Hindlimb muscle (tissue), 1 donor: ENCODE results near the gene MRPL23. TPM values are rescaled to one million over a fixed set of nuclear protein-coding genes. Genes with fewer than 3 reads are reported as not detected.

Source experiments
- DNase-seq: peaks from one replicate; pipeline ENCODE4 v3.0.0-alpha.2; 2013
- polyA plus RNA-seq: library from polyadenylated mRNA; unstranded; fragments of 120-200 nt; gene quantifications from one replicate; pipeline ENCODE4 v1.2.1, GENCODE V29; 2013; ENCODE audit not compliant: insufficient read length

The MRPL23 gene
- 86.9 TPM for polyA plus RNA-seq

DNA sequence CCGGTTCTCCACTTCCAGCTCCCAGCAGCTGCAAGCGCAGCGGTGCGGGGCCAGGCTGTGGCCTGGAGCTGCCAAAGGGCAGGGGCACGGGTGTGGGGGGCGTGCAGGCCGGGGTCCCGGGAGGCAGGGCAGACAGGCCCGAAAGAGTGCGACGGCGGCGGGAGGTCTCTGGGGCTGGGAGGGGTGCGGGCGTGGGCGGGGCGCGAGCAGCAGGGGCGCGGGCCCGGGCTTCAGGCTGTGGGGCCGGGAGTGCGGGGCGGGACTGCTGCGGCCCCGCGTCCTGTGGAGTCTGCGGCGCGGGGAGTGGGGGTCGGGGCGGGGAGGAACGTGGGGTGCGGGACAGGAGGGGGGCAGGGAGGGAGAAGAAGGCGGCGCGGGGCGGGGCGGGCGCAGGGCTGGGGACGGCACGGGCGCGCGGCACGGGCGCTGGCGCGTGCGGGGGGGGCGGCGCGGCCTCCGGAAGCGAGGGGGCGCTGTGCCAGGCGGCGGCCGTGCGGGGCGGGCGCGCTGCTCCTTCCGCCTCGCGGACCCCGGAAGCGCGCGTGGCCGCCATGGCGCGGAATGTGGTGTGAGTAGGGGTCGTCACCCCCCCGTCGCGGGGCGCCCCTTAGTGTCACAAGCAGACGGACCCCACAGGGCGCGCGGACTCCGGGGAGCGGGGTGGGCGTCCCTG, at the start of gene MRPL23:
MRPL23 (plus strand) TSS at position 521 of the 673 bp plus-strand sequence; CDS start at position 552, 31 bp downstream.
- no peak for DNase-seq

DNA sequence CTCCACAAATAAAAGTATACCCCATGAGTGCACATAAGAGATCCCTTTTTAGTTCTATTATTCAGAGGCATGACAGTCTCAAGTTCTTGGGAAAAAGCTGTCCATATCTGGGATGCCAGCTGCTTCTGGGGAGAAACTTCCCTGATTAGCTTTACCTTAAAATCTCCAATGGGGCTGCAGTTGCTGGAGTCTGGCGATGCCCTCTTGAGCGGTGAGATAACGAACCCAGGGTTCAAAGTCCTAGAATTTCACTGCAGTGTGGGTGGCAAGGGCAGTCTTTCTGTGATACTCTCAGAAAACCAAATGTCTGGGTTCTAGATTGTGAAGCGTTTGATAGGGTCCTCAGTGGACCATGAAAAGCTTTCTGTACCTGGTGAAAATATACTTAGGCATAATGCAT, 48.0 kb upstream of the MRPL23 start:
- DNase-seq, result no peak

GRCh38 chr11:1899686-1900085, 47.4 kb upstream of the MRPL23 start:
- no peak for DNase-seq

DNA sequence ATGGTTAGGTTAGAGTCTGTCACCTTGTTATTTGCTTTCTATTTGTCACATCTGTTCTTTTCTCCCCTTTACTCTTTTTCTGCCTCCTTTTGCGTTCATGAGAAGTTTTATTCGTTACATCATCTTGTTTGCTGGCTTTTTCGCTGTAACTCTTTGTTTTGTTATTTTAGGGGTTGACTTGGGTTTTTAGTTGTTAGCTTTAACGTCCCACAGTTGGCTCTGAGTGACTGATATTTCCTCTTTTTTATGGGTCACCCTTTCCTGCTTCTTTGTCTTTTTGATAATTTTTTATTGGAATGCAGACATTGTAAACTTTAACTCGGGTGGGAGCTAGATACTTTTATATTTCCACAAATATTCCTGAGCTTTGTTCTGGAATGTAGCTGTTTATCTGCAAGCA, 41.0 kb upstream of the MRPL23 start:
- no peak for DNase-seq

DNA sequence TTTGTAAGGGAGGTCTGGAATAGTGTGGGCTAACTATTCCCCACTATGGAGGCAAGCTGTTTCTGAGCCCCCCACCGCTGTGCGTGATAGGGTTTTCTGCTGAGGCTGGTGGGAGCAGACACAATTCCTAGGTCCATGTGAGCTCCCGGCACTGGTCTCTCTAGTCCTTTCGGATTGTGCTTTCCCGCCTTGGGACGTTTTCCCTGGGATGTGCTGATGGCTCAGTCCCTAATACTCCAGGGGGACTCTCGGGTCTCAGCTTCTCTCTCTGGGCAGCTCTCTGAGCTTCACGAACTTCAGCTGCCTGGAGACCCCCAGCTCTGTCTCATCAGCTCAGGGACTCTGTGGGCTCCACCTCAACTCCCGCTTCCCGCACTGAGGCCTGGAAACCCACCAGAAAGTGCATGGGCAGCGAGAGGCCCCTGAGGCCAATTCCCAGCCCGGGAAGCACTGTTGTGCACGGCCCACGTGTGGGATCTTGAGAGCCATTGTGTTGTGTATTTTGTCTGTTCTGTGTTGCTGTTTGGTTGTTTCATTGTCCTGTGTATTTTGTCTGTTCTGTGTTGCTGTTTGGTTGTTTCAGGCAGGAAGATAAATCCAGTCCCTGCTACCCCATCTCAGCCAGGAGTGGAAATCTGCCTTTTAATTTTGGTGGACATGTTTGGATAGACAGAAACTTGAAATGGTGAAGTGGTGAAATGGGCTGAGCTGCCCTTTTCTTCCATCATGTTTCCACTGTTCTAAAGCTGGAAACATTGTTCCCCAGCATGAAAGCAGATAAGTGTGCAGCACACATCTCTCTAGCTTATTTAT, 40.3 kb upstream of the MRPL23 start:
- no peak for DNase-seq

DNA sequence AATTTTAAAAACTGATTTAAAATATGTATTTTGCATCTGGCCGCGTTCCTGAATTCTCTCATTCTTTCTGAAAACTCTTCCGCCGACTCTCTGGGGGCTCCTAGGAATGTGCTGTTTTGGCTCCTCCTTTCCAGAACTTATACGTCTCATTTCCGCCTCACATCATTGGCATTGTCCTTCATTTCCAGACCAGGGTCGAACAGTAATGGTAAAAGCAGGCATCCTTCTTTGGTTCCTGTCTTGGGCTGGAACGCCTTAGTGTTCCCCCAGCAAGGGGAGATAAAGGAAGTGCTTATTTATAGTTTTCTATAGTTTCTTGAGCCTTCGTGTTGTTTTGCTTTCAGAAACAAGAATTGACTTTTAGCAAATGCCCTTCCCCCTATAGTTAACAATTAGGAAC, 38.5 kb upstream of the MRPL23 start:
- DNase-seq, result peak; percentile 88

- no peak for DNase-seq
Observed at GRCh38 chr11:1909524-1909923, 37.6 kb upstream of the MRPL23 start.

DNA sequence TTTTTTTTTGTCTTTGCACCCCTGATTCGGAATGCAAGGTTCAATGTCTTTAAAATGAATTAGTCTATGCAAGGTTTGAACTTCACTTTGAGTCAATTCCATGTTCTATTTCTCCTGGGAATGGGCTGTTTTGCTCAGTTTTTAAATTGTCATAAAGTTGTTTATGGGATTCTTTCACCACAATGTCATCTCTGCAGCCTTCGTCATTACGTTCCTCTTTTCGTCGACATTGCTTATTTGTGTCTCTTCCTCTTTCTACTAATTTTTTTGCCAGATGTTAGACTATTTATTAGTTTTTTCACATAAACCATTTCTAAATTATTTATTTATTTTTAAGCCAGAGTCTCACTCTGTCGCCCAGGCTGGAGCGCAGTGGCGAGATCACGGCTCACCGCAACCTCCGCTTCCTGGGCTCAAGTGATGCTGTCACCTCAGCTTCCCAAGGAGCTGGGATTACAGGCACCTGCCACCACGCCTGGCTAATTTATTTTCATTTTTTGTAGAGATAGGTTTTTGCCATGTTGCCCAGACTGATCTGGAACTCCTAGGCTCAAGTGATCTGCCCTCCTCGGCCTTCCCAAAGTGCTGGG, 34.7 kb upstream of the MRPL23 start:
- no peak for DNase-seq

DNA sequence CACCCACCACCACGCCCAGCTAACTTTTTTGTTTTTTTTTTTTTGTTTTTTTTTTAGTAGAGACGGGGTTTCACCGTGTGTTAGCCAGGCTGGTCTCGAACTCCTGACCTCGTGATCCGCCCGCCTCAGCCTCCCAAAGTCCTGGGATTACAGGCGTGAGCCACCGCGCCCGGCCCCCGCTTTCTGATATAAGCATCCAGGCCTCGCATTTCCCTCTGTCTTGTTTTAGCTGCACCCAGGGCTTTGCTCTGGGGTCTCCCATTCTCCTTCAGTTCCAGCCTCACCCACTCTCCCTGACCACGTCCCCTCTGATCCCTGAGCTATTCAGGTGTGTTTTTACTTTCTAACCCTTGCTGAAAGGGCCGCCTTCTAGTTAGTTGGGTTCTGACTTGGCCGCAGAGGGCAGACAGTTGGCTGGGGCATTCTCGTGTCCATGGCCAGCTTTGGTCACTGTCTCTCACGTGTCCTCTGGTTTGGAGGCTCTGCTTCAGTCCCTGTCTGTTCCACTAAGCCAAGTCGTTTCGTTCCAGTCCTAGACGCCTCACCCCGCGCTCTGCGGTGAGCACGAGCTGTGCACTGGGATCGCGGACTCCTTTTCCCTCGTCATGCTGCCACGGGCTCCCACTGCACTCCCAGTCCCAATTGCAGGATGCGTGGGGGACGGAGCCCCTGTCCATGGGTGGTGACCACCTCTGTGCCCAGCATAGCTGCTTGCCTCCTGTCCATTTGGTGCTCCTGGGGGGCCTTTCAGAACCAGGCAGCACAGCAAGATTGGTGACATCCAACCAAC, 33.7 kb upstream of the MRPL23 start:
- DNase-seq, result no peak

DNA sequence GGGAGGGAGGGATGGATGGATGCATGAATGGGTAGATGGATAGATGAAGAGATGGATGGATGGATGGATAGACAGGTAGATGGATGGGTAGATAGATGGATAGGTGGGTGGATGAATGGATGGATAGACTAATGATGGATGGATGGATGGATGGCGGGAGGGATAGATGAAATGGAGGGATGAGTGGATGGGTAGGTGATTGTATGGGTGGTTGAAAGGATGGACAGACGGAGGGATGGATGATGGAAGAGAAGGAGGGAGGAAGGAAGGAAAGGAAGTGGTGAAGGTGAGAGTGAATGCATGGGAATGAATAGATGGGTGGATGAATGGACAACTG, 31.4 kb upstream of the MRPL23 start:
- DNase-seq, result no peak

DNA sequence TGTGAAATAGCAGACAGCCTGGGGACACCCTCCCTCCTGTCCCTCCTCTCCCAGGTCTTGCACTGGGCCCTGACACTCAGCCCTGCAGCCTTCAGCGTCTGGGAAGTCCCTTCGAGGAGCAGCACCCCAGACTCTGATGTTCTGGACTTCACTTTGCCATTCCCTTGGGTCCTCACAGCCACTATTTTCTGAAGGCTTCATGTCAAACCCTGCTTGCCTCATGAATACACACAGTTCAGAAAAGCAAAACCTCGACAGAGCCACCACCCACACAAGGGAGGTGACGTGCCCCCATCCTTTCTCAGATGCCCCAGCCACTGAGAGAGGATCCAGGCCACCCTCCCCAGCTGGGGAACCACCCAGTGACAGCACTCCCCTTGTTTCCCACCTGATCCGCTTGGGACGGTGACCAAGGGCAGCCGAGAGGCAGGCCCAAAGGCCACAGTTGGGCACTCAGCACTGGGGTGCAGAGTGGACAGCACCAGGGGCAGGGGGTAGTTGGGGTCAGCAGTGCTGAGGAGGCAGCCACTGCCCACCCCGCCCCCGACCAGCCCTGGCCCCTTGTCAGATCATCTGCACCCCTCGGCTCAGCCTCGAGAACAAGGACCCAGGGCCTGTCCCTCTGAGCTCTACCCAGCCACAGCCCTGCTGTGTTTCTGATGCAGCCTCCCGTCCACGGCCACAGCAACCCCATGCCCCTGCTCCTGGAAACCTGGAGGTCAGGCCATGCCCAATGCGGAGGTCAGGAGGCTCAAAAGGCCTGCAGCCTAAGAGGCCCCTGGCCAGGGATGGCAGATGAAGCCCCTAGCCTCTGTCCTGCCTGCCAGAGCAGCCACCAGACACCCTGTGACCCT, 30.8 kb upstream of the MRPL23 start:
- DNase-seq, result no peak

GRCh38 chr11:1916986-1917522, 30.1 kb upstream of the MRPL23 start:
- no peak for DNase-seq

DNA sequence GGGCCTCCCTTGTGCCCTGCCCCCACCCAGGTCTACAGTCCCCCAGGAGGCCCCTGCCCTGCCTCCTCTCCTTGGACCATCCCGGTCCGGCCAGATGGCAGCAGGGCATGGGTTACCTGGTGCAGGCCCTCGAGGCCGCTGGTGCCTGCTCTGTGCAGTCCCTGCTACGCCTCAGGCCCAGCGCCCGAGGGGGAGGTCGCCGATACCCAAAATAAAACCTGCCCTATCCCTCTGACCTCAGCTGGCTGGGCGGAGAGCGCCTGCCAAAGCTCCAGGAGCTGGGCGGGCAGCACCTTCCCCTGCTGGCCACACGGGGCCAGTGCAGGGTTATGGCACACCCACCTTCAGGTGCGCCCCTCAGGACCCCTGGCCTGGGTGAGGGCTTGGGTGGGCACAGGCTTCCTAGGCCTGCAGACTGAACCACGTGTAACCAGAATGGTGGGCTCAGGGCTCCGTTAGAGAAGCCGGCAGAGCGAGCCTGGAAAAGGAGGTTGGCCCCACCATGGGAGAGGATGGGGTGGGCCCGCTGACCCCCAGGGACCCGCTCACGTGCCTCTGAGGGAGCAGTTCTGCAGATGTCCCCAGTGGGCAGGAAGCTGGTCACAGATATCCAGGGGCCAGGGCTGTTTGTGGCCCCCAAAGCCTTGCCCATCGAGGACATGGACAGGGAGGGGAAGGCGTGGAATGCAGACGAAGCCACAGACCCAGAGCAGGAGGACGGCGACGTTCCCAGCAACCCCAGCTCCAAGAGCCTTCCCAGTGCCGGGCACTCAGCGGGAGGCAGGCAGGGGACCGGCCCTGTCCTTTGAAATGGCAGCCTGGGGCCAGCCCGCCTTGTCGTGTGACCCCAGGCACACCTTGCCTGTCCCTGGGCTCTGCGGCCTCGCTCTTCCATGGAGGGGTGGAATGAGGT, 29.4 kb upstream of the MRPL23 start:
- DNase-seq, result no peak

DNA sequence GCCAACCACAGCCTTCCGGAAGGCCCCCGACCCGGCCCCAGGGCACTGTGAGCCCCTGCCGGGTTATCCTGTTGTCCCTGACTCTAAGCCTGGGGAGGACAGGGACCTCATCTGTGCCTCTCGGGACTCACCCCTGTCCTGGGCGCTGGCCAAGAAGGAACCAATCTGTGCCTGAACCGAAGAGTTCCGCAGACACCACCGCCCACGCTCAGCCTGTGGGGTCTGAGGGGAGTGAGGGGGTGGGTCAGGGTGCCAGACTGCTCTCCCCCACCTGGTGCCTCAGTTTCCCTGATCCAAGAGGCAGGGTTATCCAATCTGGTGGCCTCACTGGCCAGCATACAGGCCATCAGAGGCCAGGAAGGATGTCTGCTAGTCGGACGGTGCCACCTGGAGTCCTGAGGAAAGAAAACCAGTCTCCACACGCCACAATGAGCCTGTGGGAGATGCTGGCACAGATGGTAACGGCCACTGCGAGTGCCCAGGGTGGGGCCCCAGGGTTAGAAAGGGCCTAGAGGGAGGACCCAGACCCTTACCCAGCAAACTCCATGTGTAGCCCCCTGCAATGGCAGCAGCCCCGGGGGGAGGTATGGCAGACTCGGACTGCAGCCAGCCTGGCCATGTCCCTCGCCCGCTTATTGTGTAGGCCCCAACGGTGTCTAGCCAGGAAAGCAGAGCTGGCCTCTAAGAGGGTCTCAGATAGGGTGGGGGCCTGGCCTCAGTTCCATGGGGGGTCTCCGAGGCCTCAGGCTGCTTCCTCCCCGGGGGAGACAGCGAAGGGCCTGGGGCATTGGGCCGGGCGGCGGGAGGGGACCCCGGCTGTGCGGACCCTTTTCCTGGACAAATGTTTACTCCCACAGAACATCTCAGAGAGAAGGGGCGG, 28.5 kb upstream of the MRPL23 start:
- DNase-seq, result no peak

- DNase-seq, result no peak
Observed at GRCh38 chr11:1919391-1920127, 27.6 kb upstream of the MRPL23 start, which contains the start of gene TNNT3. TNNT3 (plus strand) TSS chr11:1919703; CDS start chr11:1922875, 3,172 bp downstream.

GRCh38 chr11:1920128-1920908, 26.8 kb upstream of the MRPL23 start:
- DNase-seq, result no peak

DNA sequence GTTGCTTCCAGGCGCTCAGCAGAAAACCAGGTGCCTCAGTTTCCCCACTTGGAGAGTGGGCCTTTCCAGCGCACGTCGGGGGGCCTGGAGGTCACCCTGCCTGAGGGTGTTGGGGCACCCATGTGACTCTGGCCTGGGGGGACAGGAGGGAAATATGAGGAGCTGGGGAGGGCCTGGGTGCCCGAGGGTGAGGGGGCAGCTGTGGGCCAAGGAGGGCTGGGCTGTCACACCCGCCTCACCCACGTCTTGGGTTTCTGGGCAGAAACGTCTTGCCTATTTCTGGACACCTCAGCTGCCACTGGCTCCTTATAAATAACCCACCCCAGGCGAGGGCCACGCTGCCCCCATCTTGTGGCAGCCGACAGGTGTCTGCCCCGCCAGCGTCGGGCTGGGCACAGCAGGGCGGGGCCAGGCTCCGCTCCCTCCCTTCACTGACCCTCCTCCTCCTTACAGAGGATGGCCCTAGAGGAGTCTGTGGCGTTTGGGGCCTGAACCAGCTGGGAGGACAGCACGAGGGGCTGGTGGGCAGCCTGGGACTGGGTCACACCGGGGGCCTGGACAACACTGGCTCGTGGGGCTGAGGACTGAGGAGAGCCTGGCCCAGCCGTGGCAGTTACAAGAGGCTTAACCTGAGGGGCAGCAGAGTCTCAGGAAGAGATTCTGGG, 26.1 kb upstream of the MRPL23 start:
- no peak for DNase-seq
